BE2C (cell line): ENCODE results near the gene RFXANK.

ENCODE experiments used
- DNase-seq: peaks from one replicate; pipeline ENCODE4 v3.0.0-alpha.2; 2020
- H3K27me3 ChIP-seq: fragments of 250-450 bp; sonication (Bioruptor Pico); 2 replicates; pipeline ENCODE4 v1.5.1; 2020; ENCODE audit warnings: mild to moderate bottlenecking
- H3K36me3 ChIP-seq: fragments of 250-450 bp; sonication (Bioruptor Pico); 2 replicates; pipeline ENCODE4 v1.5.1; 2020; ENCODE audit warnings: mild to moderate bottlenecking
- H3K4me1 ChIP-seq: fragments of 250-450 bp; sonication (Bioruptor Pico); 2 replicates; pipeline ENCODE4 v1.5.1; 2020
- H3K4me3 ChIP-seq: 2 replicates; pipeline ENCODE4 v1.5.1; 2011; ENCODE audit warnings: low read depth, low read length
- H3K9me3 ChIP-seq: fragments of 250-450 bp; sonication (Bioruptor Pico); 2 replicates; pipeline ENCODE4 v1.5.1; 2020
- CTCF ChIP-seq: IDR thresholded peaks from 2 replicates; pipeline ENCODE4 v1.5.1; 2012; ENCODE audit warnings: mild to moderate bottlenecking, low read depth, low read length

RFXANK gene

GRCh38 chr19:19204181-19204580 lies 12.1 kb downstream of the RFXANK start:
- TF ChIP-seq CTCF = no peak
- peaks cover 5% of the 10 kb centered on the region; the same call in 1 of the 2 replicates for H3K27me3 ChIP-seq
- H3K4me1 ChIP-seq = no peaks in the 10 kb centered on the region
- no peaks in the 10 kb centered on the region for H3K9me3 ChIP-seq
- no peaks in the 10 kb centered on the region; the same call in 1 of the 2 replicates for H3K36me3 ChIP-seq
- H3K4me3 ChIP-seq = no peak overlapping the region
- no peak for DNase-seq

- Histone ChIP-seq H3K27me3 (peaks cover 5% of the 10 kb centered on the region; the same call in 1 of the 2 replicates), H3K4me3 (no peak overlapping the region), H3K36me3 (no peaks in the 10 kb centered on the region; the same call in 1 of the 2 replicates), H3K9me3 (no peaks in the 10 kb centered on the region), H3K4me1 (no peaks in the 10 kb centered on the region)
- no peak for TF ChIP-seq CTCF
- no peak for DNase-seq
Measured at GRCh38 chr19:19205416-19206410, 13.7 kb downstream of the RFXANK start.

GRCh38 chr19:19206938-19207337 lies 14.9 kb downstream of the RFXANK start:
- no peak for DNase-seq
- TF ChIP-seq CTCF = no peak
- Histone ChIP-seq H3K27me3 (peaks cover 14% of the 10 kb centered on the region), H3K4me3 (no peak overlapping the region), H3K9me3 (no peaks in the 10 kb centered on the region), H3K4me1 (no peaks in the 10 kb centered on the region), H3K36me3 (no peaks in the 10 kb centered on the region)

- DNase-seq = no peak
- Histone ChIP-seq H3K4me1 (no peaks in the 10 kb centered on the region), H3K27me3 (peaks cover 23% of the 10 kb centered on the region), H3K4me3 (no peak overlapping the region), H3K9me3 (no peaks in the 10 kb centered on the region), H3K36me3 (no peaks in the 10 kb centered on the region)
- TF ChIP-seq CTCF = no peak
Measured at GRCh38 chr19:19207637-19208572, 15.8 kb downstream of the RFXANK start.

GRCh38 chr19:19209372-19209771 lies 17.3 kb downstream of the RFXANK start:
- no peak for TF ChIP-seq CTCF
- Histone ChIP-seq H3K4me1 (no peaks in the 10 kb centered on the region), H3K9me3 (no peaks in the 10 kb centered on the region), H3K36me3 (no peaks in the 10 kb centered on the region), H3K4me3 (no peak overlapping the region), H3K27me3 (peaks cover 34% of the 10 kb centered on the region)
- DNase-seq = no peak
